GM12872 (cell line): ENCODE data around the gene CNIH3.

ENCODE experiments used
- CTCF ChIP-seq: IDR thresholded peaks from 3 replicates; pipeline ENCODE4 v1.5.1; 2011; ENCODE audit warnings: low read depth, mild to moderate bottlenecking, low read length, moderate library complexity; ENCODE audit not compliant: insufficient read depth

CNIH3 gene

GRCh38 chr1:224617410-224618355 lies 1.6 kb downstream of the CNIH3 start:
- TF ChIP-seq CTCF = no peak

DNA sequence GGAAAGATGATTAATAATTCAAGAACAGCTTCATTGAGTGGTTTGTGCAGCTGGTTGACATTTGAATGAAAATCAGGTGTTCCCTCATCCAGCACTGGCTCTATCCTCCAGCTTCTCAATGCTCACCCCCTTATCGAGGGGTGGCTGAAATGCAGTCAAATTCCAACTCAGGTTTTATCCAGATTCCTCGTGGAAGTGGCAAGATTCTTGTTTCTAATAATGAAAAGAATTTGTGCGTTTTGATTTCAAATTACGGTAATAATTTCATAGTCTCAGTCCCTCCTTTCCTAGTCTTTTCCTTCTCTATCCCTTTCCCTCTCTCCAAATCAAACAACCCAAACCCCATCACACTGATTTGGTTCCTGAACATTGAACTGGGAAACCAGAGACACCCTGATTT lies 3.1 kb downstream of the CNIH3 start:
- no peak for TF ChIP-seq CTCF

GRCh38 chr1:224620105-224620504 lies 4.0 kb downstream of the CNIH3 start:
- TF ChIP-seq CTCF = no peak

- no peak for TF ChIP-seq CTCF
Observed at GRCh38 chr1:224621813-224622682, 5.9 kb downstream of the CNIH3 start.

DNA sequence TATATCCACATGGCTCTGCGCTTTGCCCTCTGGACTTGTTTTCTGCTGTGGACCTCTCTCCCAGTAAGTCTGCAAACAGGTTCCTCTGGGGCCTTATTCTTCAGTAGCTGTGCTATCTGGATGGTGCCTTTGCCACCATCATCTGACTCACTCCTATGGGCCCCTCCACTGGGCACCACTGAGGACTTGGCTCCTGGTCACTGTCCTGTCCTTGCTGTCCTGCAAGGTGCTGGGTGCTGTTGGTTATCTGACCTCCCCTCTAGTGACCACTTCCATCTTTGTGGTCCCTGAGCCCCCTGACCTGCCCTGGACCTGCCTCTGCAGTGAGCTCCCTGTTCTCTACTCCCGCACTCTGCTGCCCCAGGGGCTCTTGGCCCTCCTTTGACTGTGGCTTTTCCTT lies 6.7 kb downstream of the CNIH3 start:
- TF ChIP-seq CTCF = no peak

- no peak for TF ChIP-seq CTCF
Observed at GRCh38 chr1:224623310-224623714, 7.2 kb downstream of the CNIH3 start.

DNA sequence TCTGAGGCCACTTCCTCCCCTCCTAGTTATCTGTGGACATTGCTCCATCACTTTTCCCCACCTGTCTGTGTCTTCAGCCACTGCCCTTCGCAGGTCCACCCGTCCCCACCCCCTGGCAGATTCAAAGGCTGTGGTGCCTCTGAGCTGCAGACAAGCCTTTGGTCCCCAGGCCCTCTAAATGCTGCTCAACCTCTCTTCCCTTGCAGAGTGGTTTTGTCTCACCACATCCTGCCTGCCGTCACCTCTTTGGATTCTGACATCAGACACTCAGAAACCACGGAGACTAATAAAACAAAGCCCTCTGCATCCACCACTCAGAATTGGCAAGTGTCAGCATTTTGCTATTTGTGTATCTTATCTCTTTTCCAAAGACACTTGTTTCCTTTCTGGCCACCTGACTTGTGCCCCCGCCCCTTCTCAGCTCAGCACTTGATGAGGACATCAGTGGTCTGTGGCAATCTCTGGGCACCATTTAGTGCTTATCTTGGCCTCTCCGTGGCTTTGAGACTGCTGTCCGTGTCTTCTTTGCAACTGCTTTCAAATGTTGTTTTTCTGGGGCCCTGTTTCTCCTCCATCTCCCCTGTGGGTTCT lies 7.7 kb downstream of the CNIH3 start:
- no peak for TF ChIP-seq CTCF
